WI38 (cell line): Measurements from ENCODE around the gene KRT78.
"Not testable (repeated sequence)": the region's sequence is repeated elsewhere in the genome, so short reads cannot be mapped to it uniquely, and the experiment has no call there.

ENCODE experiments used
- H3K4me3 ChIP-seq: 2 replicates; pipeline ENCODE4 v1.5.1; 2011; ENCODE audit warnings: low read depth, mild to moderate bottlenecking, control low read depth, low read length
- TF ChIP-seq, protein P1 (sequence below): IDR thresholded peaks from 2 replicates; pipeline ENCODE4 v1.5.1; 2012; ENCODE audit warnings: low read depth, mild to moderate bottlenecking, control low read depth, low read length

Gene KRT78

DNA sequence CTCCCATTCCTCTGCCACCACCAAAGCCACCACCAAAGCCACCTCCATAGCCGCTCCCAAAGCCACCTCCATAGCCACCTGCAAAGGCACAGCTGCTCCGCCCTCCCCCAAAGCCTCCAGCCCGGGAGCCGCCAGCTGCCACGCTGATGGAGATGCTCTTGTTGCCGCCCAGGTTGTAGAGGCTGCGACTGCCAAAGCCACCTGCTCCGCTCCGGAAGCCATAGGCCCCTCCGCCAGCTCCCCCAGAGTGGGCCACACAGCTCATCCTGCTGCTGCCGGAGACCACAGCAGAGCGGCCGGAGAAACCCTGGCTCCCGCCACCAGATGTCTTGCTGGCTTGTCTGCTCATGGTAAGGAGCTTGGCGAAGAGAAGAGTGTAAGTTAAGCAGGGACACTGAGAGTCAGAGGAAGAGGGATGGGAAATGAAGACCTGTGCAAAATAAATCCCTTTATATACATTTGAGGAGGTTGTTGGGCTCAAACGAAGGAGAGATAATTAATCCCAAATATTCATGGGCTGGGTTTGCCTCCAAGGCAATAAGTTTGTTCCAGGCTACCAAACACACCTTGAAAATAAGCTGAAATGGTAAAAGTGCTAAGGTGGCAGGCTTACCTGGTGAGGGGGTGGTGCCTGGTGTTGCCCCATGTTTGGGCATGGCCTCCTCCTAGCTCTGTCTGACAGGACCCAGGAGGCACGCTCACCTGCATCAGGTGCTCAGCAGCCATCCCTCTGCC, 52.9 kb downstream of the KRT78 start, which contains the start of gene KRT3:
Gene KRT3 (minus strand): TSS at position 424 of the 735 bp plus-strand sequence. CDS start 75 bp downstream, at position 349.
- no peak within 1 kb of the TSS for H3K4me3 ChIP-seq
- TF ChIP-seq, protein P1, sequence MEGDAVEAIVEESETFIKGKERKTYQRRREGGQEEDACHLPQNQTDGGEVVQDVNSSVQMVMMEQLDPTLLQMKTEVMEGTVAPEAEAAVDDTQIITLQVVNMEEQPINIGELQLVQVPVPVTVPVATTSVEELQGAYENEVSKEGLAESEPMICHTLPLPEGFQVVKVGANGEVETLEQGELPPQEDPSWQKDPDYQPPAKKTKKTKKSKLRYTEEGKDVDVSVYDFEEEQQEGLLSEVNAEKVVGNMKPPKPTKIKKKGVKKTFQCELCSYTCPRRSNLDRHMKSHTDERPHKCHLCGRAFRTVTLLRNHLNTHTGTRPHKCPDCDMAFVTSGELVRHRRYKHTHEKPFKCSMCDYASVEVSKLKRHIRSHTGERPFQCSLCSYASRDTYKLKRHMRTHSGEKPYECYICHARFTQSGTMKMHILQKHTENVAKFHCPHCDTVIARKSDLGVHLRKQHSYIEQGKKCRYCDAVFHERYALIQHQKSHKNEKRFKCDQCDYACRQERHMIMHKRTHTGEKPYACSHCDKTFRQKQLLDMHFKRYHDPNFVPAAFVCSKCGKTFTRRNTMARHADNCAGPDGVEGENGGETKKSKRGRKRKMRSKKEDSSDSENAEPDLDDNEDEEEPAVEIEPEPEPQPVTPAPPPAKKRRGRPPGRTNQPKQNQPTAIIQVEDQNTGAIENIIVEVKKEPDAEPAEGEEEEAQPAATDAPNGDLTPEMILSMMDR, result no peak

DNA sequence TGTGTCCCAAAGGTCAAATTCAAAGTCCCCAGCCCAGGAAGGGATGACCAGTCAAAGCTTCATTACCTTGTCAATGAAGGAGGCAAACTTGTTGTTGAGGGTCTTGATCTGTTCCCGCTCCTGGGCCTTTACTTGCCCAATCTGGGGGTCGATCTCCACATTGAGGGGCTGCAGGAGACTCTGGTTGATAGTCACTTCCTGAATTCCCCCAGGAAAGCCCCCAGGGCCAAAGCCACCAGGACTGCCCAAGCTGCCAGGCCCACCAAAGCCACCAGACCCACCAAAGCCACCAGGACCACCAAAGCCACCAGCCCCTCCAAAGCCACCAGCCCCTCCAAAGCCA, 53.5 kb downstream of the KRT78 start:
- not testable (repeated sequence) for H3K4me3 ChIP-seq

DNA sequence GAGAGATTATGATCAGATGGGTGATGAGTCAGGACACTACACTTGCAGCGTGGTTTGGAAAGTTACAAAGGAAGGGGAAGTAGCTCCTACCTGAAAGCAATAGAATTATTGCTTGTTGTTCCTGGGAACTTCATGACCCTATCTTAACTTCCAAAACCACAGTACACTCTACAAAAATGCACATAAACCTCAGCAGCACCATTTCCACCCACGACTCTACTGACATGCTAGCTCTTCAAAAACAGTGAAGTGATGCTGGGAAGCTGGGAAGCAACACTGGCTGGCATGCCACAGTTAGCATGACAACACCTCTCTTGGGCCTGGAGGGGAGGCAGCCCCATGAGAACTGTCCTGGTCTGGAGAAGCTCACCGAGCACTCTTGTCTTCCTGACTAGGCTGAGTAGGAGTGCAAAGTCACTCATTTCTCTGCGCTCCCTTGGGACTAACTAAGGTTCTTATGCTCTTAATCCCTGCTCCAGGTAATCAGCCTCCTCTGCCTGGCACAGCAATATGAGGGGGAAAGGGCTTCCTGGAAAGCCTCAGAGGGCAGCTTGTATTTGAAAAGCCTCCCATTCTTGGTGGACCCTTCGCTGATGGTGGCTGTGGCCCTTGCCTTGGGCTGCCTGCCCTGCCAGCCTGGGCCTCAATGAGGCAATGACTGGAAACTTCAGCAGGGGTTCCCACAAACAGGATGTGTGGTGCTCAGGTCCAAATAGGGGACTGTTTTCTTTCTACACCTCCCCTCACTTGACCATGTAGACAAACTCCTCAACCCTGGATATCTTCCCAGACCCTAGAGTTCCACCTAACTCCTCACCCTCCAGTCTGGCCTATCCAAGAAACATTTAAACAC, 54.1 kb downstream of the KRT78 start:
- no peak overlapping the region for H3K4me3 ChIP-seq
- TF ChIP-seq, protein P1, result no peak

DNA sequence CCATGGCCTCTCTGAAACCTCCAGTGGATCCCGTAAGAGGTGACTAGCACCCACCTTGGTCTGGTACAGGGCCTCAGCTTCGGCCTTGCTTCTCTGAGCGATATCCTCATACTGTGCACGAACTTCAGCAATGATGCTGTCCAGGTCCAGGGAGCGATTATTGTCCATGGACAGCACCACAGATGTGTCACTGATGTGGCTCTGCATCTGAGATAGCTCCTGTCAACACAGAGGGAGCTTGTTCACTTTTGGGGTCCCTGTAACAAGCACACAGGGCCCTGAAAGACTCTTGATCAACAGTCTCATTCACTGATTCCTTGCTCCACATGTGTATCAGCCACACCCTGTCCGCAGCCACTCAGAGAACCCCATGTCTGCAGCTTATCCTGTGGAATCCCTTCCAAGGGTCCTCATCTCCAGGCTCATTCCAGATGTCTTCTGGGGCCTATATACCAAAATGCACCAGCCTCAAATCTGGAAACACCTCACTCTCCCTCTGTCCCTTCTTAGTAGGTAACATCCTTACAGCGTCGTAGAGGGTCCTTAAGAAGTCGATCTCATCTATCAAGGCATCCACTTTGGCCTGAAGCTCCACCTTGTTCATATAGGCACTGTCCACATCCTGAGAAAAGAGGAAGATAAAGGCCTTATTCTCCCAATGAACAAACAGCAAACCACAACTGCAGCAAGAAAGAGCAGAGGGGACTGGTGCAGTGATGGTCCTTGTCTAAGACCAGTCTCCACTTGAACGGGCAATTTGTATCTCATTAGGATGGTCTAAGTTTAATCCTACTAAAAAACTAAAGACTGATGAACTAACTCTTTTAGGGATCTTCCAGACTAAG, 56.4 kb downstream of the KRT78 start:
- H3K4me3 ChIP-seq, result no peak overlapping the region
- TF ChIP-seq, protein P1, result no peak

DNA sequence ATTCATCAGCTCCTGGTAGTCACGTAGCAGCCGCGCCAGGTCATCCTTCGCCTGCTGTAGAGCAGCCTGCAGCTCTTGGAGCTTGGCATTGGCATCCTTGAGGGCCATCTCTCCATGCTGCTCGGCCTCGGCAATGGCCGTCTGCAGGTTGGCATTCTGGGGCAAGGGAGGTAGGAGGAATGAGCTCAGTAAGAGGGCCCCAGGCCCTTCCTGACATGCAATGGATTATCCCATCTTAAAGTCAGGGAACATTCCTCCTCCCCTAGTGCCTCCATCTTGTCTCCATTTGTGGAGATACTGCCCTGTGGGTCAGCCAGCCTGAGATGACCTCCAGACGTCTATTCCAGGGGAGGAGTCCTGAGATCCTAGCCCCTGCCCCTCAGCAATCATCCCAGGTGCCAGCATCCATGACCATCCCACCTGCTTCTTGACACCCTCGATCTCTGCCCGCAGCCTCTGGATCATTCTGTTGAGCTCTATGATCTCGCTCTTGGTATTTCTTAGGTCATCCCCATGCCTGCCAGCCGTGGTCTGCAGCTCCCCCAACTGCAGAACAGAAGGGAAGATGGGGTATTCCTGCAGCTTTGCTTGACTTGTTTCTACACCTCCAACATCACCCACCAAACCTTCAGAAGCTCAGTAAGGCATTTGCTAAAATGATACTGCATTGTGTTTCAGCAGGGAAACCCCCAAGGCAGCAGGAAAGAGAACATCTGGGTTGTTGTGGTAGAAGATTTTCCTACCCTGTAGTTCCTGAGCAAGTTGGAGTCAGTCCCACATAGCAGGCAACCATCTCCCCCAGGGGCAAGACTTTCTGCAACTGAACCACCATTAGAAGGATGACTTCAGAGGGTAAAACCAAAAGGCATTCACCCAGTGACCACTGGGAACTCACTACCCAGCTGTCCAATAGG, 57.3 kb downstream of the KRT78 start:
- H3K4me3 ChIP-seq, result no peak overlapping the region
- TF ChIP-seq, protein P1, result no peak

DNA sequence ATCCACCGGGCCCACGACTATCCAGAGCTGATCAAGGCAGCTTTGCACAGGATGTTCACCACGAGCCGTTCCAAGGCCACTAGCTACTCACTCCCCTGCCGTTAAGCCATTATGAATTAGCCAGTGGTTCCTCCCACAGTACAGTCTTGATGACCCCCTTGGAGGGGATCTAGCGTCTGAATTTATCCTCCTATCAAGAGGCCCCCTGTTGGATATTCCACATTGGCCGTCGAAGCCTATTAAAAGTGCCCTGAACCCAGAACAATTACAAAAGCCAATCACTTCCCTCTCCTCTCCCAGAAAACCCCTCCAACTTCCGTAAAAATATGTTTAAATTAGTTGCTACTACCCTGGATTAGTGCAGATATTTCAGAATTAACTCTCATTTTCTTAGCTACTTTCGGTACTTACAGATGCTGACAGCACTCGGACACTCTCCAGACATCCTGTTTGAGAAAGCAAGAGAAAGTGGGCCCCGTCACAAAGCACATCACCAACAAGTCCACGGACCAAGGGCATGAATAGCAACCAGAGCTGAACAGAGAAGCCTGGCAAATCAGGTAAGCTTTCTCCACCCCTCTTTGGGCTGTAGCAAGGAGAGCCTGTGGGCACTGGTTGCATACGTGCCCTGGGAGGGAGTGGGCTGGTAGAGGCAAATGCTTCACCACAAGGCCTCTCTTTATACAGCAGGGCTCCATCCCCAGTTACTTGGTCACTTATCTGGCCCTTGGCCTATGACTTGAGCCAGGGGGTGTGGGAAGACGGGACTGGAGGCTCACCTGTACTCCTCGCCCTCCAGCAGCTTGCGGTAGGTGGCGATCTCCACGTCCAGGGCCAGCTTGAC, 58.1 kb downstream of the KRT78 start:
- H3K4me3 ChIP-seq, result no peak overlapping the region
- TF ChIP-seq, protein P1, result no peak
